K562 (cell line): ENCODE data around the gene CXCL12. TPM values are rescaled to one million over a fixed set of nuclear protein-coding genes. Genes with fewer than 3 reads are reported as not detected.

Experiments
- ATAC-seq: fragments of 200-7000 bp; cut with Tn5 transposase; 3 replicates; pipeline ENCODE4 v1.9.1; 2020; ENCODE audit warnings: moderate library complexity
- BruUV-seq: library from RNA; stranded (reverse); fragments of 400-500 nt; replicated peaks from 2 replicates; lab custom pipeline; 2021; lab: Mats Ljungman, UMichigan
- CTCF ChIA-PET: fragments of 300-600 bp; formaldehyde crosslinking; extraction: SDS; loops from one replicate; lab custom pipeline; 2021; ENCODE audit warnings: low intra/inter-chr PET ratio; lab: Yijun Ruan, JAX
- POLR2A ChIA-PET: fragments of 300-600, 350-650 bp; sonication (Branson Sonifier 250); formaldehyde crosslinking; extraction: SDS; loops from one replicate; lab custom pipeline; 2021; ENCODE audit warnings: antibody characterized with exemption, inconsistent platforms; lab: Yijun Ruan, JAX
- DNase-seq, 4 experiments: peaks; one replicate each; pipeline versions ENCODE4 v3.0.0 to v3.0.0-alpha.2; 2011 to 2018; ENCODE audit warnings: low spot score in 3 of 4, mixed read lengths in 3 of 4; ENCODE audit errors: extremely low read depth in 1 of 4
- FAIRE-seq: peaks from 2 replicates; lab custom pipeline; 2011; peaks lifted over from hg19 to GRCh38; lab: Jason Lieb, UNC
- H2AFZ ChIP-seq: 2 replicates; pipeline ENCODE4 v1.6.0; 2011; ENCODE audit warnings: low read depth, low read length, control low read depth, inconsistent platforms
- H3K27ac ChIP-seq: fragments of 200-600 bp; 3 replicates; pipeline ENCODE4 v1.8.0; 2011; ENCODE audit warnings: low read depth, mild to moderate bottlenecking, control low read depth, inconsistent platforms, low read length, moderate library complexity, mixed read lengths; ENCODE audit errors: extremely low read depth
- H3K27me3 ChIP-seq, 2 experiments: fragments of 300-600 bp in 1 of 2; 2 replicates in 1 of 2; 3 replicates in 1 of 2; pipeline versions ENCODE4 v1.6.0 to v1.8.0; 2011; ENCODE audit warnings: inconsistent platforms in 2 of 2, low read length in 2 of 2, mild to moderate bottlenecking in 1 of 2, mixed read lengths in 1 of 2, moderate library complexity in 1 of 2; ENCODE audit not compliant: control insufficient read depth in 2 of 2, insufficient read depth in 2 of 2
- H3K36me3 ChIP-seq: fragments of 300-600 bp; 3 replicates; pipeline ENCODE4 v1.8.0; 2011; ENCODE audit warnings: mild to moderate bottlenecking, low read length, inconsistent platforms; ENCODE audit not compliant: control insufficient read depth, insufficient read depth
- H3K4me1 ChIP-seq, 2 experiments: fragments of 200-600 bp in 1 of 2; replicated peaks in 1 of 2; 2 replicates in 1 of 2; 3 replicates in 1 of 2; pipeline versions ENCODE4 v1.5.1 to v1.8.0; 2011; ENCODE audit warnings: inconsistent platforms in 2 of 2, low read length in 2 of 2, mild to moderate bottlenecking in 1 of 2, mixed read lengths in 1 of 2, moderate library complexity in 1 of 2; ENCODE audit not compliant: control insufficient read depth in 2 of 2, insufficient read depth in 2 of 2
- H3K4me2 ChIP-seq: 2 replicates; pipeline ENCODE4 v1.6.1; 2011; ENCODE audit warnings: low read length, control low read depth, inconsistent platforms, mixed read lengths; ENCODE audit not compliant: insufficient read depth
- H3K4me3 ChIP-seq: fragments of 200-600 bp; sonication (generic), shearing (Covaris generic); 2 replicates; pipeline ENCODE4 v1.5.1; 2016; ENCODE audit warnings: control low read depth, inconsistent platforms
- H3K79me2 ChIP-seq: fragments of 200-600 bp; 3 replicates; pipeline ENCODE4 v1.8.0; 2011; ENCODE audit warnings: low read length, inconsistent platforms; ENCODE audit not compliant: control insufficient read depth, insufficient read depth
- H3K9ac ChIP-seq, 2 experiments: 2 replicates each; pipeline versions ENCODE4 v1.6.0 to v1.6.1; 2011; ENCODE audit warnings: low read depth in 2 of 2, low read length in 2 of 2, control low read depth in 1 of 2, inconsistent platforms in 1 of 2, mild to moderate bottlenecking in 1 of 2, mixed read lengths in 1 of 2; ENCODE audit not compliant: insufficient read depth in 1 of 2
- H3K9me1 ChIP-seq: one replicate; pipeline ENCODE4 v1.6.0; 2011; ENCODE audit warnings: inconsistent platforms, mild to moderate bottlenecking, low read length, moderate library complexity; ENCODE audit not compliant: control insufficient read depth, insufficient read depth
- H3K9me3 ChIP-seq: replicated peaks from 2 replicates; pipeline ENCODE4 v1.5.1; 2011; ENCODE audit warnings: low read depth, low read length, inconsistent platforms; ENCODE audit not compliant: control insufficient read depth, insufficient read depth
- H4K20me1 ChIP-seq: replicated peaks from 2 replicates; pipeline ENCODE4 v1.6.1; 2011; ENCODE audit warnings: low read length, inconsistent platforms, mixed read lengths; ENCODE audit not compliant: control insufficient read depth, insufficient read depth
- DIDO1 ChIP-seq: fragments of 450-650 bp; IDR thresholded peaks from 2 replicates; pipeline ENCODE4 v1.6.1; 2016; ENCODE audit warnings: low read depth, missing biosample characterization, missing genetic modification characterization
- PHB2 ChIP-seq: fragments of 450-650 bp; IDR thresholded peaks from 2 replicates; pipeline ENCODE4 v1.6.1; 2017; ENCODE audit warnings: low read depth
- SRSF7 ChIP-seq: fragments of 200-400 bp; formaldehyde crosslinking; optimal IDR thresholded peaks from 2 replicates; pipeline ENCODE3; 2017; ENCODE audit warnings: mild to moderate bottlenecking, low read depth, low read length
- WGBS: fragments of 100-300 bp; shearing (Covaris generic); methylation state at CpG from one replicate; pipeline ENCODE4 v1.1.6; 2016; ENCODE audit warnings: low coverage, mixed read lengths; ENCODE audit not compliant: insufficient coverage; ENCODE audit errors: missing lambda C conversion rate; 5-methylcytosine and 5-hydroxymethylcytosine counted together
- in situ Hi-C: fragments of 300-500 bp; cut with MboI; formaldehyde crosslinking; loops from 4 replicates; pipeline ENCODE4 v1.15.0; 2018; ENCODE audit warnings: inconsistent platforms, mixed read lengths
- intact Hi-C: fragments of 100-400 bp; cut with micrococcal nuclease; formaldehyde crosslinking; loops from 2 replicates; pipeline ENCODE4 v1.14.2; 2022
- polyA plus RNA-seq, 8 experiments: library from polyadenylated mRNA; depleted of rRNA in 4 of 8; stranded (reverse) in 5 of 8; unstranded in 3 of 8; fragments of >200 nt; fragmentation: Nextera tagmentation in 2 of 8; fragmentation: Illumina TruSeq in 1 of 8; extraction: Ambion mirVana in 2 of 8; extraction: Trizol in 1 of 8; gene quantifications; 2 replicates each; pipeline versions ENCODE4 v1.2.1 to v1.2.3, GENCODE V29; 2011 to 2014; ENCODE audit warnings: inconsistent platforms in 1 of 8, missing spikeins in 1 of 8
- total RNA-seq, 7 experiments: library from RNA; depleted of rRNA in 6 of 7; stranded (reverse); fragments of >200 nt in 6 of 7; fragmentation: Illumina TruSeq in 2 of 7; extraction: Trizol in 2 of 7; gene quantifications; 2 replicates each; pipeline versions ENCODE4 v1.2.1 to v1.2.3, GENCODE V29; 2011 to 2021; ENCODE audit warnings: low replicate concordance in 1 of 7

The CXCL12 gene
- total and polyA plus RNA-seq, 9 of the 15 experiments (the other 6 are each of a cell fraction or from before 2014, with no cell fraction given): 0.18 TPM; not detected in 8

GRCh38 chr10:44357023-44357540, 27.8 kb downstream of the CXCL12 start (continued):
- no peak for TF ChIP-seq DIDO1 (tag)
- no peak for TF ChIP-seq SRSF7

GRCh38 chr10:44356139-44357022, 28.5 kb downstream of the CXCL12 start:
- POLR2A ChIA-PET: interaction anchor here (0.7 kb wide), 2 partner anchors 19 to 1275 kb away, joined by 3 read pairs; no protein-coding TSS in a partner anchor

More at GRCh38 chr10:44356139-44357022, 28.5 kb downstream of the CXCL12 start:
- no TSS peak for BruUV-seq
- in situ Hi-C loops (no loop called here), intact Hi-C loops (no loop called here)
- H3K36me3 ChIP-seq: no peaks in the 10 kb centered on the region
- no peak overlapping the region for H2AFZ ChIP-seq
- DNase-seq: no peak
- H3K9me1 ChIP-seq: no peaks in the 10 kb centered on the region
- no peak overlapping the region for H3K4me2 ChIP-seq
- FAIRE-seq: no peak
- H3K4me3 ChIP-seq: no peak overlapping the region
- H3K4me1 ChIP-seq: no peaks in the 10 kb centered on the region
- ATAC-seq: no peak
- H4K20me1 ChIP-seq: peaks cover 4% of the 10 kb centered on the region; the same call in 1 of the 2 replicates
- no peaks in the 10 kb centered on the region for H3K9me3 ChIP-seq
- H3K9ac ChIP-seq: no peak overlapping the region
- 3% methylated on average over 20 of the region's 20 CpGs for WGBS
- H3K27me3 ChIP-seq: peaks cover 8 to 49% of the 10 kb centered on the region in 2 experiments; a peak in 3 of 5 replicates
- H3K79me2 ChIP-seq: no peaks in the 10 kb centered on the region
- CTCF ChIA-PET: no interaction called here
- TF ChIP-seq PHB2: no peak
- no peak overlapping the region for H3K27ac ChIP-seq
